Cerebellar cortex (tissue), 1 donor: ENCODE measurements around the gene PTPRN2.
"Not testable (repeated sequence)": the region's sequence is repeated elsewhere in the genome, so short reads cannot be mapped to it uniquely, and the experiment has no call there.

Experiments
- DNase-seq: peaks from one replicate; pipeline ENCODE4 v3.0.0-alpha.2; 2015; ENCODE audit warnings: low spot score

PTPRN2 gene

GRCh38 chr7:158532093-158532627 lies 55.5 kb downstream of the PTPRN2 start:
- DNase-seq = peak; percentile 9

- DNase-seq = peak; percentile 46
These were observed 56.0 kb downstream of the PTPRN2 start for GRCh38 chr7:158531661-158532060.

DNA sequence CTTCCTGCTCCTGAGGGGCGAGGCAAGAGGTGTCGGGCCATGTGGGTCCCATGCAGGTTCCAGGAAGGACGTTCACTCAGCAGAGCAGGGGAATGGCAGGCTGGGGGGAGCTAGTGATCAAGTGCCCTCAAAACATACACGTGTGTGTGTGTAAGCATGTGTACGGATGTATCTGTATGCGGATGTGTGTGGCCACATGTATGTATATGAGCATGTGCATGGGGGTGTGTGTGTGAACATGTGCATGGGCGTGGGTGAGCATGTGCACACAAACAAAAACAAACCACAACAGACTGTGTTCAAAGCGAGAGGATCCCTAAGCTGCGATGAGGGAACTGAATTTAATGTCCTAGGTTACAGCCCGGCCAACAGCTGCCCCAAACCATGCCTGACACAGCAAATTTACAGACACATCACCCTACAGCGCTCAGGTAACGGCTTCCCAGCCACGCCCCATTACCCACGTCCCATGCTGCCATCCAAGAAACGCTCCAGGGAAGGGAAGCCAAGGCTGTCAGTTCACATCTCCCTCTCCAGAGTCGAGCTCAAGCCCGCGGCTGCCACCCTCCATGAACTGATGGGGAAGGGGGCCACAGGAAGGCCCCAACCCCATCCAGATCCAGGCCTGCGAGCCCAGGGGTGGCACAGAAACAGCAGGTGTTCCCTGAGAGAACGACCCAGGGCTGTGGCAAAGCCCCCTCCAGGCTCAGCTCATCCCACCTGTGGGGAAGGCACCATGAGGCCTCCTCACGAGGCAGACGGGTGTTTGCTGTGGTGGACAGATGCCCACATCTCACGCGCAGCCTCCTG lies 56.6 kb downstream of the PTPRN2 start:
- no peak for DNase-seq

DNA sequence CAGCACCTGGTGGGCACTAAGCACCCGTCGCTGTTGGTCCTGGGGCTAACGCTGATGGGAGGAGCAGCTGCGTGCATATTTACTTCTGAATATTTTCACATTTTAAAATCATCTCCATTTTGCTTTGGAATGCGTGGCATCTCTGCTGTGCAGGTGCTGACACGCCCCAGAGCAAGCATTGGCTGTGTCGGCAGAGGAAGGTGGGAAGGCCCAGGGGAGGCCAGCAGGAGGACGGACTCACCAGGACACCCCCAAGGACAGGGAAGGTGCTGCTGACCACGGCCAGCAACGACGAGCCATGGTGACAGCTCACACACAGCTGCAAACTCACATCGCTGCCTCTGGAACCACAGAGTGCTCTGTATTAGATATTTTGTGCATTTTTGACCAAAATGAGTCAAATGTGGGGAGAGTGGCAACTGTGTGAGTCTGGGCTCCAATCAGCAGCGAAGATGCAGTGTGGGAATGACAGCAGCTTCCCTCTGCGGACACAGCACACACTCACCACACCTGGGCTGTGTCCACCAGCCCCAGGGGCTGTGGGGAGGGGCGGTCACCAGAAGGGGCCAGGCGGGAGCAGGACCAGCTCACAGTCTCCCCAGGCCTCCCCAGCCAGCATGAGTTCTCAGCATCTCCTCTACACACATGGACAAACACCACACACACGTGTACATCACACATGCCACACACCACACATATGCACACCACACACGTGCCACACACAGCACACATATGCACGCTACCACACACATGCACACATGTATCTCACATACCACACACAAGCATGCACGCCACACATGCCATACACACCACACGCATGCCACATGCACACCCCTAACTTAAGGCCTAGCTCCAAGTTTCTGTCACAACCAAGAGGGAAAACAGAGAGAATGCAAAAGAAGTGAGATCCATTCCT lies 58.2 kb downstream of the PTPRN2 start:
- no peak for DNase-seq

DNA sequence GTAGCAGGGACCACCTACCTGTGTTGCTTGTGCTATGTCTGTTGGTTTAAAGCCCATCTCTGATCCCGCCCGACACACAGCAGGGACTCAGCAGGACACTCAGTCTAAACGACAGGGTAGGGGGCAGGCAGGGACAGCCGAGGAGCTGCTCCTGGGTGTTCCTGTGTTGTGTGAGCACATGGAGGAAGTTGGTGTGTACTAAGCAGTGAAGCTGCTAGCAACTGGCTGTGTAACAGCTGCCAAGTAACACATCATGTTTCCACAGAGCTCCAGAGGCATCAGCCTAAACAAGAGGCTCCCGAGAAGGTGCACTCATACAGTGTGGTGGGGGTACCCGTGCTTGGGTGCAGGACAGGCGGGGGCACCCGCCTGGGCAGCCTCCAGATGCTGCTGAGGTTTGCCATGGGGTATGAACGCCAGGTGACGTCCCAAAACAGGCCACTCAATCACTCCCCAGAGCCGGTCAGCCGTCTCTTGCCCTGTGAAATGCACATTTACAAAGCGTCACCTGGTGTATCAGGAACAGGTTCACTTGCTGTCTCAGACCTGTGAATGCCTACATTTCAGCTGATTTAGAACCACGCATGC lies 59.6 kb downstream of the PTPRN2 start:
- DNase-seq = no peak

DNA sequence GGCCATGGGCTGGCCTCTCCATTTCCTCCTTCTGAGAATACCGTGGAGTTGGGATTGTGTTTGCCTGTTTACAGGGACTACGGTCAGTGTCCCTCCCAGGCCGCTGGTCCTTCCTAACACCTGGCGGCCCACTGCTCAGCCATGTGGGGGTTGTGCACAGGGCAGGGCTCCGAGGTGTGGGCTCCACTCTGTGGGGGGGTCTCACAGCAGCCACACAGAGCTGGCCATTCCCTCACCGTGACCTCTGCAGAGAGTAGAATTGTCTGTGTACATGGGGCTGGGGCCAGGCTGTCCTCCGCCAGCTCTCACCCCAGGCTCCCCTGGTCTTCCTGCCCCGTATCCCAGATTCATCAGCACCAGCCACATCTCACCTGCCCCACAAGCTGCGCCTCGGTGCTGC lies 60.1 kb downstream of the PTPRN2 start:
- DNase-seq = no peak

GRCh38 chr7:158527038-158527437 lies 60.6 kb downstream of the PTPRN2 start:
- no peak for DNase-seq

GRCh38 chr7:158526531-158526930 lies 61.1 kb downstream of the PTPRN2 start:
- DNase-seq = peak; percentile 40

- no peak for DNase-seq
These were observed 61.8 kb downstream of the PTPRN2 start for GRCh38 chr7:158525648-158526484.

DNA sequence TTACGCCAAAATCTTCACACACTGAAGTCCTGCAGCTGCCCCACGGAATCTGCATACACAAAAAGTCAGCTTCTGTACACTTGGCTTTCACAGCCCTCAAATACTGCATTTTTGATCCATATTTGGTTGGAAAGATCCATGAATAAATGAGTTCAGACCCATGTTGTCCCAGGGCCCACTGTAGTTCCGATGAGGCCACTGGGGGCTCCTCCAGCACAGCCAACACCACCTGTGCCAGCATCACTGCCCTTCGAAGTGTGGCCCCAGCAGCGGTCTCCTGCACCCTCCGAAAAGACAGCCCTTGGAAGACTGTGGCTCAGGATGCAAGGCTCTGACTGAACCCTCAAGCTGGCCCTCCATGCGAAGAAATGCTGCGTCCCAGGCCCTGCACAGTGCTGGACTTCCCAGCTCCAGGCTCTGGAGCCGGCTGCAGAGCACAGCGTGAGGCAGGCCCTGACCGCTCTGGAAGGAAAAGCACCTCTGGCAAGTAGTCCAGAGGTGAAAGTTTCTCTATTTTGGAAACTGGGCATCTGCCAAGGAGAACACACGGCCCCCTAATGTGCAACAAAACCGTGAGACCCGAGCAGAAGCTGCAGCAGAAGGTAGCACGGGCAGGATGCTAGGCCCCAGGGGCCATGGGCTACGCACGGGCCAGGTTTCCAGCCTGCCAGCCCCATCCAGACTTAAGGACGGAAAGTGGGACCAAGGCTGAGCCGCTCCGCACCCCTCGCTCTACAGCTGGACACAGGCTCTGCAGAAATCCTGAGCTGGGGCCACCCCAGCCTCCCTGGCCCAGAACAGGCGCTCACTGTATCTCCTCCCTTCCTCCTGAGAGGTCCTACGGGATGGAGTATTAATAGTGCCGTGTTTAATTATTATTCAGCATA lies 62.6 kb downstream of the PTPRN2 start:
- no peak for DNase-seq

DNA sequence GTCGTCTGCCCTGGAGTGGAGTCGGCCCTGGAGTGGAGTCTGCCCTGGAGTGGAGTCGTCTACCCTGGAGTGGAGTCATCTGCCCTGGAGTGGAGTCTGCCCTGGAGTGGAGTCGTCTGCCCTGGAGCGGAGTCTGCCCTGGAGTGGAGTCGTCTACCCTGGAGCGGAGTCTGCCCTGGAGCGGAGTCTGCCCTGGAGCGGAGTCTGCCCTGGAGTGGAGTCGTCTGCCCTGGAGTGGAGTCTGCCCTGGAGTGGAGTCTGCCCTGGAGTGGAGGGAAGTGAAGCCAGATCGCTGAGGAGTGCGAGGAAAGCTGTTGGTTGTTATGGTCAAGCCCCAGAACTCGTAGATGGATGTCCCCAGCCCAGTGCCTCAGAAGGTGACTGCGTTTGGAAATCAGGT lies 63.3 kb downstream of the PTPRN2 start:
- not testable (repeated sequence) for DNase-seq

GRCh38 chr7:158523877-158524276 lies 63.7 kb downstream of the PTPRN2 start:
- DNase-seq = not testable (repeated sequence)

DNA sequence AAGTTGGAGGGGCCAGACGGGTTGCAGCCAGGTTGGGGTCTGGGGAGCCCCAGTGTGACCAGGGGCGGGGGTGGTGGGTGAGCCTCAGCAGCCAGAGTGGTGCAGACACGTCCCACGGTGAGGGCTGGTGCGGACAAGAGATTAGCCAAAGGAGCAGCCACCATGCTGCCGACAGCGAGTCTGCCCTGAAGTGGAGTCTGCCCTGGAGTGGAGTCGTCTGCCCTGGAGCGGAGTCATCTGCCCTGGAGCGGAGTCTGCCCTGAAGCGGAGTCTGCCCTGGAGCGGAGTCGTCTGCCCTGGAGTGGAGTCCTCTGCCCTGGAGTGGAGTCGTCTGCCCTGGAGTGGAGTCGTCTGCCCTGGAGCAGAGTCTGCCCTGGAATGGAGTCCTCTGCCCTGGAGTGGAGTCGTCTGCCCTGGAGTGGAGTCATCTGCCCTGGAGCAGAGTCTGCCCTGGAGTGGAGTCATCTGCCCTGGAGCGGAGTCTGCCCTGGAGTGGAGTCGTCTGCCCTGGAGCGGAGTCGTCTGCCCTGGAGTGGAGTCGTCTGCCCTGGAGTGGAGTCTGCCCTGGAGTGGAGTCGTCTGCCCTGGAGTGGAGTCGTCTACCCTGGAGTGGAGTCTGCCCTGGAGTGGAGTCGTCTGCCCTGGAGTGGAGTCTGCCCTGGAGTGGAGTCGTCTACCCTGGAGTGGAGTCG lies 64.3 kb downstream of the PTPRN2 start:
- not testable (repeated sequence) for DNase-seq

GRCh38 chr7:158521795-158522194 lies 65.8 kb downstream of the PTPRN2 start:
- not testable (repeated sequence) for DNase-seq

GRCh38 chr7:158520825-158521224 lies 66.8 kb downstream of the PTPRN2 start:
- no peak for DNase-seq

DNA sequence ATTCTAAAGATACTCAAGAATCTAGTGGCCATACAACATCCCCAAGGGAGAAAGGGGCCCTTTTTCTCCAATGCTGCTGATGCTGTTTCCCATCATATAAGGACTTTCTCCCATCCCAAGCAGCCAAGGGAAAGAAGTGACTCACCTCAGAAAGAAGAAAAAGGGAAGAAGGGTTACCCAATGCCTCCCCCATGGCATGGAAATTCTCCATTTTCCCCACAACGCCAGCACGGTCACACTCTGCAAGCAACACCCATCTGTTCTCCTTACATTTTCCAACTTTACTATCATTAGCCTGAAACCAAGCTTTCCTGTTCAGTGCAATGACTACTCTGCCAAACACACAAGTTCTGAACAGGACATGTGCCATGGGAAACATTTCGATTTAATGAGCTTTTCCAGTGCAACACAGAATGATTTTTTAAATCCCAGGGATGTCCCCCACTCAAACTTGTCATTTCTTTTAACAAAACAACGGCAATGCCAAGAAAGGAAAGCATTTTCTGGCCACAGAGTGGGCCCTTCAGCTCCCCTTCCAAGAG lies 67.9 kb downstream of the PTPRN2 start:
- no peak for DNase-seq

GRCh38 chr7:158518980-158519632 lies 68.5 kb downstream of the PTPRN2 start:
- DNase-seq = no peak

DNA sequence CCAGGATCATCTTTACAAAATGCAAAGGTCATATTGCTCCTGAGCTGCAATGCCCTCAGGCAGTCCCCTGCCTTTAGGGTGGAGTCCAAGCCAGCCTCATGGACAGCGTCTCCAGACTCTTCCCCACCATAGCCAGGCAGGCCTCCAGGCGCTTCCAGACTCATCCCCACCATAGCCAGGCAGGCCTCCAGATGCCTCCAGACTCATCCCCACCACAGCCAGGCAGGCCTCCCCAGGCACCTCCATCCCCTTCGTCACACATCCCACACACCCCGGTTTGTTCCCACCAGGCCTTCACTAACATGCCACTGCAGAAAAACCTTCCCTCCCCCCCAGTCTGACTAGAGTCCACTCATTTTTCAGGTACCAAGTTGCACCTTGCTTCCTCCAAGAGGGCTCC lies 70.1 kb downstream of the PTPRN2 start:
- DNase-seq = no peak

DNA sequence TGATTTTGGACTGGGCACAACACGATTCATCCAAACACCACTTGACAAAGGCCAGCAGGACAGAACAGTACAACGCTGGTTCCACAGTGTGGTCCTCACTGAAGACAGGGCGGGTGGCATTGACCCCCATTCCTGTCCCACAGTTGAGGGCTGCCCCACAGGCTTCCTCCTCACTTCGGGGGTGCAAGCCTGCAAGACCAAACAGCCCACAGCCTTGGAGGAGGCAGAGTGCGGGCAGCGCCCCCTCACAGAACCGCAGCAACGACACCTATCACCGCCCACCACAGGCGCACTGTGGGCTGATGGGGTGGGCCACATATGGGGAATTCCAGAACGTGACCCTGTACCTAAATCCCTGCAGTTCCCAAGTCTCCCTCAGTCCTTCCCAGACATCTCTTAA lies 70.6 kb downstream of the PTPRN2 start:
- DNase-seq = no peak
